Cardiac muscle cell (in vitro differentiated cells and primary cell): ENCODE measurements around the gene U2AF2. TPM values are rescaled to one million over a fixed set of nuclear protein-coding genes. Genes with fewer than 3 reads are reported as not detected.

Experiments
- DNase-seq, 2 donors: peaks; one replicate each; pipeline versions ENCODE4 v3.0.0 to v3.0.0-alpha.2; 2010 to 2017; ENCODE audit warnings: low read depth in 1 of 2, low spot score in 1 of 2
- H3K27ac ChIP-seq: fragments of 200-600 bp; sonication (generic); 2 replicates; pipeline ENCODE4 v1.5.1; 2016
- H3K27me3 ChIP-seq: fragments of 200-600 bp; sonication (generic); 2 replicates; pipeline ENCODE4 v1.6.0; 2016; ENCODE audit warnings: control low read depth
- H3K36me3 ChIP-seq: fragments of 200-600 bp; sonication (generic); 2 replicates; pipeline ENCODE4 v1.5.1; 2016; ENCODE audit warnings: control low read depth
- H3K4me1 ChIP-seq: fragments of 200-600 bp; sonication (generic); 2 replicates; pipeline ENCODE4 v1.8.1; 2017; ENCODE audit warnings: low read depth, mild to moderate bottlenecking, mixed run types
- H3K4me3 ChIP-seq: fragments of 200-600 bp; sonication (generic); 2 replicates; pipeline ENCODE4 v1.5.1; 2016; ENCODE audit warnings: mild to moderate bottlenecking
- H3K9me3 ChIP-seq: fragments of 200-600 bp; sonication (generic); 2 replicates; pipeline ENCODE4 v1.5.1; 2017; ENCODE audit warnings: low read depth, mild to moderate bottlenecking, control low read depth
- polyA plus RNA-seq: library from polyadenylated mRNA; unstranded; fragments of >200 nt; fragmentation: Nextera tagmentation; extraction: Ambion mirVana; gene quantifications from 2 replicates; pipeline ENCODE4 v1.2.1, GENCODE V29; 2016
- total RNA-seq: library from RNA; depleted of rRNA; stranded (reverse); fragments of >200 nt; gene quantifications from 2 replicates; pipeline ENCODE4 v1.2.3, GENCODE V29; 2016
- TF ChIP-seq, protein P1 (sequence below): IDR thresholded peaks from 2 replicates; pipeline ENCODE4 v1.5.1; 2012; ENCODE audit warnings: low read depth, mild to moderate bottlenecking, low read length

Gene U2AF2
- total and polyA plus RNA-seq, 2 experiments from 2014 or later = 13.4 to 187 TPM

DNA sequence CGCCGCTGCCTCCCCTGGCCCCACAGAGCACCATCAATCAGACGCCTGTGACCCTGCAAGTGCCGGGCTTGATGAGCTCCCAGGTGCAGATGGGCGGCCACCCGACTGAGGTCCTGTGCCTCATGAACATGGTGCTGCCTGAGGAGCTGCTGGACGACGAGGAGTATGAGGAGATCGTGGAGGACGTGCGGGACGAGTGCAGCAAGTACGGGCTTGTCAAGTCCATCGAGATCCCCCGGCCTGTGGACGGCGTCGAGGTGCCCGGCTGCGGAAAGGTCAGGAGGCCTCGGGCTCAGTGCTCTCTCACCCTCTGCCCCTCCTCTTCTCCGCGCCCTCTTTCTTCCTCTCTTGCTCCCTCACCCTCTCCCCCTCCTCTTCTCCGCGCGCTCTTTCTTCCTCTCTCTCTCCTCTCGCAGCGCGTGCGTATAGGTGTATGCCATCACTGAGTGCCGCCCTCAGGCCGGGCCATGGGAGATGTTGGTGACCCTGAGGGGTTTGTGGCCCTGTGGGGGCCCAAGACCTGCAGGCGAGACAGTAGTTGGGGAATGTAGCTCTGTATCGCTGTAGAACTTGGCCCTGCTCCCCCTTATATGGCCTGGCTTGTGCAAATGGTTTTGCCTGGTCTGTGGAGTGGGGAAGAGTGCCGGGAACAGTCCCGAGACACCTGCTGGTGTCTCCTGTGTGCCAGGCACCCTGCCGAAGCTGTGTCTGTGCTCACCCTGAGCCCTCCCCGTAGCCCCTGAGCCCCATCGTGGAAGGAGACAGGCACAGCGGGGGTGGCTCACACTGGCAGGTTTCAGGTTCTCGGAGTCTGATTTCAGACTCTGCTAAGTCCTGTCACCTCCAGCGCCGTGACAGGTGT lies 14.8 kb downstream of the U2AF2 start:
- DNase-seq = no peak
- H3K4me1 ChIP-seq = peaks cover 3% of the 10 kb centered on the region
- TF ChIP-seq, protein P1, sequence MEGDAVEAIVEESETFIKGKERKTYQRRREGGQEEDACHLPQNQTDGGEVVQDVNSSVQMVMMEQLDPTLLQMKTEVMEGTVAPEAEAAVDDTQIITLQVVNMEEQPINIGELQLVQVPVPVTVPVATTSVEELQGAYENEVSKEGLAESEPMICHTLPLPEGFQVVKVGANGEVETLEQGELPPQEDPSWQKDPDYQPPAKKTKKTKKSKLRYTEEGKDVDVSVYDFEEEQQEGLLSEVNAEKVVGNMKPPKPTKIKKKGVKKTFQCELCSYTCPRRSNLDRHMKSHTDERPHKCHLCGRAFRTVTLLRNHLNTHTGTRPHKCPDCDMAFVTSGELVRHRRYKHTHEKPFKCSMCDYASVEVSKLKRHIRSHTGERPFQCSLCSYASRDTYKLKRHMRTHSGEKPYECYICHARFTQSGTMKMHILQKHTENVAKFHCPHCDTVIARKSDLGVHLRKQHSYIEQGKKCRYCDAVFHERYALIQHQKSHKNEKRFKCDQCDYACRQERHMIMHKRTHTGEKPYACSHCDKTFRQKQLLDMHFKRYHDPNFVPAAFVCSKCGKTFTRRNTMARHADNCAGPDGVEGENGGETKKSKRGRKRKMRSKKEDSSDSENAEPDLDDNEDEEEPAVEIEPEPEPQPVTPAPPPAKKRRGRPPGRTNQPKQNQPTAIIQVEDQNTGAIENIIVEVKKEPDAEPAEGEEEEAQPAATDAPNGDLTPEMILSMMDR = no peak
- H3K4me3 ChIP-seq = no peak overlapping the region
- peaks cover 37% of the 10 kb centered on the region for H3K36me3 ChIP-seq
- H3K27ac ChIP-seq = no peak overlapping the region
- no peaks in the 10 kb centered on the region for H3K9me3 ChIP-seq
- no peaks in the 10 kb centered on the region for H3K27me3 ChIP-seq

DNA sequence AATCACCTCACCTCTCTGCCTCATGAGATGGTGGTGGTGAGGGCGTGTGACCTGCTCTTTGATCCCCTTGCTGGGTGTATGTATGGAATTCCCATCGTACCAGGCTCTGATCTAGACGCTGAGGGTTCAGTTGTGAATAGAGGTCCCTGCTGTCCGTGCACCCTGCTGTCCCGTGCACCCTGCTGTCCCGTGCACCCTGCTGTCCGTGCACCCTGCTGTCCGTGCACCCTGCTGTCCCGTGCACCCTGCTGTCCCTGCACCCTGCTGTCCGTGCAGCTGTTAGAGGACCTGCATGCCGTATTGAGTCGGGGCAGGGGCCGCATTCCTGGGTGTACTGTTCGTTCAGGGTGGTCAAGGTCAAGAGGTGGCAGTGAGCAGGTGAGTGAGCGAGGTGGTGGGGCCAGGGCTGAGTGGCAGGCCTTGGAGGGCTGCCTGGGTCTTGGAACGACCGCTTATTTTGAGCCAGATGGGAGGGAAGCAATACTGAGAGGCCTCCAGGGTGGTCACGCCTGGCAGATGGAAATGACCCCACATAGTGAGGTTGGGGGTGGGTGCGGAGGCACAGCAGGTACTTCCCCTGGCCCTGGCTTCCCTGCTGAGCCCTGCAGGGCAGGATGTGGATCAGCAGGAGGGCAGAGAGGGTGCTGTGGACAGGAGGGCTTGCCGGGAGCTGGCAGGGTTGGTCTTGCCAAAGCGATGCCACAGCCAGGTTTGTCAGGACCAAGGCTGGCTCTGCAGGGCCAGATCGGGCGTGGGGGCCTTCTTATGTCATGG lies 15.6 kb downstream of the U2AF2 start:
- TF ChIP-seq, protein P1 = no peak
- peak in 1 of 2 donors; percentile 20 for DNase-seq
- no peak overlapping the region for H3K4me3 ChIP-seq
- peak overlapping the region; percentile 46 for H3K27ac ChIP-seq
- peaks cover 37% of the 10 kb centered on the region for H3K36me3 ChIP-seq
- H3K9me3 ChIP-seq = no peaks in the 10 kb centered on the region
- peaks cover 3% of the 10 kb centered on the region for H3K4me1 ChIP-seq
- no peaks in the 10 kb centered on the region for H3K27me3 ChIP-seq

DNA sequence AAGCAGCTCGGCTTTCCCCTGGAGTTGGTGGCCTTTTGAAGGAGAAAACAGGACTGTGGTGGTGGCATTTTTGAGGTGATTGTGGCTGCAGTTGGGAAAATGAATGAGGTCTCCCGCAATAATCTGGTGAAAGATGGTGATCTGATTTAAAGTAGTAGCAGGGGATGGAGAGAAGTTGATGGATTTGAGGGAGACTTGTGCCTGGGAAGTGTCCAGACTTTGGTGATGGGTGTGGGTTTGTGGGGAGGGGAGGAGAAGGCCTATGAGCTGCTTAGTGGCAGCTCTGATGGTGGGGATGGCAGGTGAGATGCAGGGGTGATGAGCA lies 16.2 kb downstream of the U2AF2 start:
- Histone ChIP-seq H3K4me1 (peaks cover 6% of the 10 kb centered on the region), H3K27me3 (no peaks in the 10 kb centered on the region), H3K36me3 (peaks cover 34% of the 10 kb centered on the region), H3K4me3 (no peak overlapping the region), H3K27ac (peak overlapping the region; percentile 46), H3K9me3 (no peaks in the 10 kb centered on the region)
- TF ChIP-seq, protein P1 = no peak
- no peak for DNase-seq

- Histone ChIP-seq H3K9me3 (no peaks in the 10 kb centered on the region), H3K27me3 (no peaks in the 10 kb centered on the region), H3K36me3 (peaks cover 20% of the 10 kb centered on the region), H3K4me3 (no peak overlapping the region), H3K27ac (peak overlapping the region; percentile 7), H3K4me1 (peaks cover 13% of the 10 kb centered on the region)
- TF ChIP-seq, protein P1 = no peak
- DNase-seq = peak in 1 of 2 donors; percentile 50
Observed at GRCh38 chr19:55672418-55672817, 17.6 kb downstream of the U2AF2 start.

- peak overlapping the region; percentile 55 for H3K27ac ChIP-seq
- H3K27me3 ChIP-seq = no peaks in the 10 kb centered on the region
- no peak overlapping the region for H3K4me3 ChIP-seq
- no peak for DNase-seq
- TF ChIP-seq, protein P1 = no peak
- H3K4me1 ChIP-seq = peaks cover 13% of the 10 kb centered on the region
- no peaks in the 10 kb centered on the region for H3K9me3 ChIP-seq
- peaks cover 18% of the 10 kb centered on the region for H3K36me3 ChIP-seq
Observed at GRCh38 chr19:55673465-55673864, 18.6 kb downstream of the U2AF2 start.
